KMS-11 (cell line): ENCODE results near the gene RASL11A.

Source experiments
- H2AFZ ChIP-seq: fragments of 200-600 bp; sonication (generic); 2 replicates; pipeline ENCODE4 v1.6.1; 2016; ENCODE audit warnings: antibody characterized with exemption, mixed run types, low read depth
- H3K27ac ChIP-seq: fragments of 200-600 bp; sonication (generic); 2 replicates; pipeline ENCODE4 v1.6.1; 2016; ENCODE audit warnings: mild to moderate bottlenecking, mixed run types
- H3K27me3 ChIP-seq: fragments of 200-600 bp; sonication (generic); 2 replicates; pipeline ENCODE4 v1.6.1; 2017; ENCODE audit warnings: mild to moderate bottlenecking, low read depth, mixed run types, moderate library complexity; ENCODE audit not compliant: insufficient read depth
- H3K36me3 ChIP-seq: fragments of 200-600 bp; sonication (generic); 2 replicates; pipeline ENCODE4 v1.6.1; 2017; ENCODE audit warnings: mild to moderate bottlenecking, mixed run types; ENCODE audit not compliant: insufficient read depth
- H3K4me1 ChIP-seq: fragments of 200-600 bp; sonication (generic); 2 replicates; pipeline ENCODE4 v1.6.1; 2016; ENCODE audit warnings: mild to moderate bottlenecking, low read depth, mixed run types; ENCODE audit not compliant: poor library complexity, severe bottlenecking
- H3K4me2 ChIP-seq: fragments of 200-600 bp; sonication (generic); 2 replicates; pipeline ENCODE4 v1.7.0; 2016; ENCODE audit warnings: mild to moderate bottlenecking, mixed run types
- H3K4me3 ChIP-seq: fragments of 200-600 bp; sonication (generic); IDR thresholded peaks from 2 replicates; pipeline ENCODE4 v1.6.1; 2017; ENCODE audit warnings: low read depth, low read length, mixed read lengths; ENCODE audit not compliant: insufficient read depth
- H3K79me2 ChIP-seq: fragments of 200-600 bp; sonication (generic); 2 replicates; pipeline ENCODE4 v1.6.1; 2016; ENCODE audit warnings: low read depth, mixed run types; ENCODE audit not compliant: insufficient read depth
- H3K9ac ChIP-seq: fragments of 200-600 bp; sonication (generic); 2 replicates; pipeline ENCODE4 v1.6.1; 2016; ENCODE audit warnings: mild to moderate bottlenecking, mixed run types
- H4K20me1 ChIP-seq: fragments of 200-600 bp; sonication (generic); 2 replicates; pipeline ENCODE4 v1.6.1; 2016; ENCODE audit warnings: mild to moderate bottlenecking, mixed run types; ENCODE audit not compliant: insufficient read depth
- TF ChIP-seq, protein P1 (sequence below): fragments of 200-600 bp; sonication (generic); conservative IDR thresholded peaks from 2 replicates; pipeline ENCODE4 v1.6.1; 2017; ENCODE audit warnings: low read depth, mild to moderate bottlenecking, antibody characterized with exemption, low read length, moderate library complexity, mixed read lengths

Gene RASL11A

DNA sequence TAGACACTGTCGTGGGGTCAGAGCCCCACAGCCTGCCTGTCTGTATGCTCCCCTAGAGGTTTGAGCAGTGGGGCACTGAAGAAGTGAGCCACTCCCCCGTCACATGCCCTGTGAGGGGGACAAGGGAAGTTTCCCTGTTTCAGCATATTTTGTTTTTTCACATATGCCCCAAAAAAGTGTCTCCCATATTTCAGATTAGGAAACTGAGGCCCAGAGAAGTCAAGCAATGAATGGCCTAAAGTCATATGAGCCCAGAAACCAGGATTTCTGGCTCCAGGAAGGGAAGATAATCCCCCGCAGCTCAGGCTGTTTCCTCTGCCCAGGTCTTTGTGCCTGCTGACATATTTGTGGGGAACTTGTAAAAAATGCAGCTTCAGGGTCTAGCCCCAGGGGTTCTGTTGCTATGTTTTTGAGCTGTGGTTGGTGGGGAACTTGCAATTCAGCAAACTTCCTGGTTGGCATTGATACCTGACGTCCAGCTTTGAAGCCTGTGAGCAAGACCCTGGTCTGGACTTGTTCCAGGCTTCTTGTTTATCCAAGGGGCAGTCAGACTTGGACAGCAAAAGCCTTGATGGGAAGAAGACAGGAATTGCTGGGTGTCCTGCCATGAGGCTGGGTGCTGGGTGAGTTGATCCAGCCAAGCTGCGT lies 9.5 kb downstream of the RASL11A start:
- Histone ChIP-seq H3K79me2 (no peaks in the 10 kb centered on the region), H3K4me3 (no peak overlapping the region)

GRCh38 chr13:27280841-27281240 lies 10.2 kb downstream of the RASL11A start:
- no peak overlapping the region for H2AFZ ChIP-seq
- H3K36me3 ChIP-seq = no peaks in the 10 kb centered on the region
- H3K4me1 ChIP-seq = no peaks in the 10 kb centered on the region
- no peaks in the 10 kb centered on the region for H3K27me3 ChIP-seq
- H3K4me3 ChIP-seq = no peak overlapping the region
- no peak overlapping the region for H3K9ac ChIP-seq
- no peak overlapping the region for H3K4me2 ChIP-seq
- H3K79me2 ChIP-seq = no peaks in the 10 kb centered on the region
- no peak overlapping the region for H3K27ac ChIP-seq
- TF ChIP-seq, protein P1, sequence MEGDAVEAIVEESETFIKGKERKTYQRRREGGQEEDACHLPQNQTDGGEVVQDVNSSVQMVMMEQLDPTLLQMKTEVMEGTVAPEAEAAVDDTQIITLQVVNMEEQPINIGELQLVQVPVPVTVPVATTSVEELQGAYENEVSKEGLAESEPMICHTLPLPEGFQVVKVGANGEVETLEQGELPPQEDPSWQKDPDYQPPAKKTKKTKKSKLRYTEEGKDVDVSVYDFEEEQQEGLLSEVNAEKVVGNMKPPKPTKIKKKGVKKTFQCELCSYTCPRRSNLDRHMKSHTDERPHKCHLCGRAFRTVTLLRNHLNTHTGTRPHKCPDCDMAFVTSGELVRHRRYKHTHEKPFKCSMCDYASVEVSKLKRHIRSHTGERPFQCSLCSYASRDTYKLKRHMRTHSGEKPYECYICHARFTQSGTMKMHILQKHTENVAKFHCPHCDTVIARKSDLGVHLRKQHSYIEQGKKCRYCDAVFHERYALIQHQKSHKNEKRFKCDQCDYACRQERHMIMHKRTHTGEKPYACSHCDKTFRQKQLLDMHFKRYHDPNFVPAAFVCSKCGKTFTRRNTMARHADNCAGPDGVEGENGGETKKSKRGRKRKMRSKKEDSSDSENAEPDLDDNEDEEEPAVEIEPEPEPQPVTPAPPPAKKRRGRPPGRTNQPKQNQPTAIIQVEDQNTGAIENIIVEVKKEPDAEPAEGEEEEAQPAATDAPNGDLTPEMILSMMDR = no peak
- H4K20me1 ChIP-seq = no peaks in the 10 kb centered on the region

More for the DNA sequence above, 9.5 kb downstream of the RASL11A start:
- Histone ChIP-seq H4K20me1 (no peaks in the 10 kb centered on the region), H3K36me3 (no peaks in the 10 kb centered on the region), H3K4me2 (no peak overlapping the region), H3K27me3 (no peaks in the 10 kb centered on the region), H3K9ac (no peak overlapping the region), H3K27ac (no peak overlapping the region), H2AFZ (no peak overlapping the region), H3K4me1 (no peaks in the 10 kb centered on the region)
- TF ChIP-seq, protein P1 = no peak

GRCh38 chr13:27281420-27281819 lies 10.8 kb downstream of the RASL11A start:
- no peak overlapping the region for H3K4me3 ChIP-seq
- H3K4me1 ChIP-seq = no peaks in the 10 kb centered on the region
- H4K20me1 ChIP-seq = no peaks in the 10 kb centered on the region
- H3K27me3 ChIP-seq = no peaks in the 10 kb centered on the region
- H3K27ac ChIP-seq = no peak overlapping the region
- no peak overlapping the region for H3K9ac ChIP-seq
- no peaks in the 10 kb centered on the region for H3K36me3 ChIP-seq
- no peak overlapping the region for H3K4me2 ChIP-seq
- TF ChIP-seq, protein P1 = no peak
- H2AFZ ChIP-seq = no peak overlapping the region
- no peaks in the 10 kb centered on the region for H3K79me2 ChIP-seq

DNA sequence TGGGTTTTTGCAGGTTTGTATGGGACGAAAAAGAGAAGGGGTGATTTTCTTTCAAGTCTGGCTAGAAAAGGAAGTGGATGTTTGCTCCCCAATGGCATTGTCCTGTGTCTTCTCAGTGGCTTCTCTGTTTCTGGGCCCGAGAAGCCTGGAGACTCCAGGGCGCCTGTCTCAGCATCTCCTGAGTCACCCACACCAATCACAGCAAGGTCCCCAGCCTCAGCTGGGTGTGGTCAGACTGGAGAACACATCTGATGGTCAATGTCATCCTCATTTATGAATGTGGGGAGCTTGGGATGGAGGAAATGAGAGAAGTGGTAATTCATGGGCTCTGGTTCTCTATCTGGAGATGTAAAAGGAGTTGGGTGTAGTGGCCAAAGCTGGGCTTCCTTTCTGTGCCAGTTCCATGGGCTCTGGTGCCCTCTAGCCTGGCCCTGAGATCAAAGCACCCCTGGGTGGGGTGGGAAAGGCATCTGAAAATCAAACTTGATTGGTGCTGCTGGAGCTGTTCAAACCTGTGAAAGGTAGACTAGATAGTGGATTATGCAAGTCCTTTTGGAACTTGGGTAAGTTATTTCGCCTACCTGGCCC lies 13.4 kb downstream of the RASL11A start:
- H3K4me1 ChIP-seq = no peaks in the 10 kb centered on the region
- H3K4me2 ChIP-seq = no peak overlapping the region

More for the DNA sequence above, 13.4 kb downstream of the RASL11A start:
- no peaks in the 10 kb centered on the region for H4K20me1 ChIP-seq
- H3K36me3 ChIP-seq = no peaks in the 10 kb centered on the region
- H3K27me3 ChIP-seq = no peaks in the 10 kb centered on the region
- H2AFZ ChIP-seq = no peak overlapping the region
- H3K27ac ChIP-seq = no peak overlapping the region
- H3K4me3 ChIP-seq = no peak overlapping the region
- H3K79me2 ChIP-seq = no peaks in the 10 kb centered on the region
- no peak overlapping the region for H3K9ac ChIP-seq
- TF ChIP-seq, protein P1 = no peak
